GM18499 (cell line): ENCODE data around the gene EYA2.

ENCODE experiments used
- ATAC-seq: cut with Tn5 transposase; IDR thresholded peaks from one replicate; pipeline ENCODE4 v1.9.1; 2021; ENCODE audit warnings: moderate number of reproducible peaks; ENCODE audit not compliant: insufficient read depth, unreplicated experiment

Gene EYA2

DNA sequence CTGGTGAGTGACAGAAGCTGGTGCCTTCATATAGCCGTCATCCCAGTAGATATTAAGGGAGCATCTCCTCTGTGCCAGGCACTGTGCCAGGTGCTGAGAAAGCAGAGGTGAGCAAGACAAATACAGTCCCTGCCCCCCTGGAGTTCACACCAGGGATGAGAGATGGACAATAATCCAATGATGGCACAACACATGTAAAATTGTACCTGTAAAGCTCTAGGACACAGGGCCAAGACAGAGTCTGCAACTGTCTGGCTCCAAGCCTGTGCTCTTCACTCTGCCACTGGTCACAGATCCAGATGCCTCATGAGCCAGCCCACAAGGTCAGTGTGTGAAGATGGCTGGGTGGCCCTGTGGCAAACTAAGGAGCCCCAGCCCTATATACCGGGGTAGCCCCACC is 133.8 kb downstream of the EYA2 start:
- no peak for ATAC-seq

DNA sequence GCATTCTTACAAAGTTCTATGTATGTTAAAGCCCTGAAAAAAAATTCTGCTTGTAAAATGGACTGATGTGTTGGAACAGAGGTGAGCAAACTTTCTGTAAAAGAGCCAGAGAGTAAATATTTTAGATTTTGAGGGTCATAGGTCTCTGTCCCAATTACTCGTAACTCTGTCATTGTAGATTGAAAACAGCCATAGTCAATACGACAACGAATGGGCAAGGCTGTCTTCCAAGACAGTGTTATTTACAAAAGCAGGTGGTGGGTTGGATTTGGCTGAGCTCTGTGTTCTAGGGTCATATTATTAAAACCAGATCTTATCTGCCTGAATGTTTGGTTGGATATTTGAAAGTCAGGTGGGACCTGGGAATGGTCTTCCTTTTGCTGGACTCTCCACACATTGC is 135.2 kb downstream of the EYA2 start:
- no peak for ATAC-seq

DNA sequence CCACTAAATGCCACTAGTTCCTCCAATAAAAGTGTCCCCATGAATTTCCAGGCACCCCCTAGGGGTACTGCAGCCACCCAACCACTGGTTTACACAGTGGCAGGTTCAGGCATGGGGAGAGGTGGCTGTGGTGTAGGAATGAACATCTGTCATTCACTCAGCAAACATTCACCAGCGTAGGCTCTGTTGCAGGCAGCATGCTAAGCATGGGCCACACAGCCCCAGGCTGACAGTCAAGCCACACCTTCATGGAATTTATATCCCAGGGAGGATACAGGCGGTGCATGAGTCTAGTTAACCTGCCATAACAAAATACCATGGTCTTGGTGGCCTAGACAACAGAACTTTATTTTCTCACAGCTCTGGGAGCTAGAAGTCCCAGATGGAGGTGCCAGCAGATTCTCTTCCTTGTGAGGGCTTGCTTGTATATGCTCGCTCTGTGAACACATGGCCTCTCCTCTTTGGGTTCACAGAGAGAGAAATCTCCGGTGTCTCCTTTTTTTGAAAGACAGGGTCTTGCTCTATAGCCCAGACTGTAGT is 135.7 kb downstream of the EYA2 start:
- ATAC-seq: no peak

DNA sequence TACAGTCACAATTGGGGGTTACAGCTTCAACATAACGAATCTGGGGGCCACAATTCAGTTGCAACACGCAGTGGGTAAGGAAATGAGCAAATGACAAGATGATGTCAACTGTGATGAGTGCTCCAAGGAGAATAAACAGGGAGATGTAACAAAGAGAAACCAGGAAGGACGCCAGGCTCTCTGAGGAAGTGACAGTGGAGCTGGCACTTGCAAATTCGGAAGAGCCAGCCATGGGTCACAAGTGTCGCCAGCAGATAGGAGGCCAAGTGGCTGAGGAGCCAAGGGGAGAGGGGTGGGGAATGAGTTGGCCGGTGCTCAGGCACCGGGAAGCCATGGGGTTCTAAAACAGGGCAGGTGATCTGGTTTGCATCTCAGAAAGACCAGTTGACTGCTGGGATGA is 136.4 kb downstream of the EYA2 start:
- no peak for ATAC-seq

DNA sequence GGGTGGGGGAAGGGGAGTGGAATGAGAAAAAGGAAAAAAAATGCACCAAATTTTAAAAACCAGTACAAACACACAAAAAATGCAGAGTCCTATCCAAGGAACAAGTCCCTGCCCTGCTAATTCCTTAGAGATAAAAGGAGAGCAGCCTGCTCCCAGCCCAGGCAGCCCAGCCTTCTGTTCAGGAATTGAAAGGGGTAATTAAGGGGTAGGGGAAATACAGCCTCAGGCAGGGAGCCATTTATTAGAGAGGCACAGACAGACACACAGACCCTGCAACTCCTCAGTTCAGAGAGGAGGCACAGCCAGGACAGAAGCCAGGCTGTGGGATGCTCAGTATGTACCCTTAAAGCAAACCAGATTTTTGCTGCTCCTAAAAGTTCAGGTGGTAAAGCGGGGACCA is 137.2 kb downstream of the EYA2 start:
- no peak for ATAC-seq

DNA sequence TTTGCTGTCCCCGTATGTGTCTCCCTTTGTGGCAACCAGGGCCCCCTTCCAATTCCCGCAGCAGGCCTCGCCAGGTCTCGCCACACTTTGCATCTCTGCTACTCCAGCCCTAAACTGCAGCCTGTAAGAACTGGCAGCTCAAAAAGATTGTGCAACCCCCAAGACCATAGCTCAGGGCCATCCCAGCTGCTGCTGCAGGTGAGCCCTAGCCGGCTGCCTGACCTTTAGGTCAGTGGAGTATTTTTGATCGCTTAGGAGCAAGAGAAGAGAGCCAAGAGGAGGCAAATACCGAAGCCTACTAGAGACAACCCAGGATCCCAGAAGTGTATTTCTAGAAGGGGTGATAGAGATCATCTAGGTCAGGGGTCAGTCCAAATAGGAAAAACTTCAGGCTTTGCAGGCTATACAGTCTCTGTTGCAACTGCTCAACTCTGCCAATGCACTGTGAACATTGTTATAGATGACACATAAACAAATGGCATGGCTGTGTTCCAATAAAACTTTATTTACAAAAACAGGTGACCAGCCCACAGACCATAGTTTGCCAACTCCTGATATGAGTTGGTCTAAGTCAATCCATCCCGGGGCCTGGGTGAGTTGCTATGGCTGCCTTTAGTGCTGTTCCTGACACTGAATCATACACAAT is 138.4 kb downstream of the EYA2 start:
- no peak for ATAC-seq

DNA sequence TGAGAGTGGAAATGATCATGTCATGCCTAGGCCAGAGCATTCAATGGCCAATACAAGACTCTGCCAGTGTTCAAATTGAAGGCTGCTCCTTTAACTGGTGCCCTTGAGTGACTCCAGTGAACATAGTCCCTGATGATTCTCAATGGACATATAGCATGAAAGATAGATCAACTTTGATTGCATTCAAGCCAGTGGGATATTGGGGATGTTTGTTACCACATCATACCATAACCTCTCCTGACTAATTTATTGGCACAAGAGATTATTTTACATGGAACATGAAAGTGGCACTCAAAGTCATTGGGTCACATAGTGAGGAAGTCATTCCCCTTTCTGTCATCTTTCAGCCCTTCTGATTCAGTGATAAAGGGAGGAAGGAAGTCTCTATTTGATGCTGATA is 139.0 kb downstream of the EYA2 start:
- ATAC-seq: no peak

DNA sequence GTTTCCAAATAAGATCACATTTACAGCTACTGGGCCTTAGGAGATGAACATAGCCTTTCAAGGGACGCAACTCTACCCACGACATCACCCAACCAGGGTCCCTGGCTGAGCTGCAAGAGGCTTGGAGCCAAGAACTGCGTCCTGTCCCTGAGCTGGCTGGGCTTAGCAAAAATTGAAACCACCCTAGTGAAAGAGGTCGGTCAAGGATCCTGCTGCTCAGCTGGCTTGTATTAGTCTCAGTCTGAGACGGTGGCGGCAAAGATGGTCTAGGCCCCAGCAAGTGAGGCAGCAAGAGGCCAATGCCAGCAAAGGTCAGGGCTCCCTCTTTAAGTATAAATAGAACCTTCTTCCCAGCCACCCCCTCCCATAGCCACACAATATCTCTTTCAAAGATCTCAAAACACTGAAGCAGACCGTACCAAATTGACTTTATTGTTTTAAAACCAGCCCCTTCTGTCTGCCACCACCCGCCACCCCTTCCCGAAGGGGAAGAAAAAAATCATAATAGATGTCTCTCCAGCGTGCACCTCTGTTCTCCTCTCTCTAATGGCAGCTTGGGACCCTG is 140.5 kb downstream of the EYA2 start:
- no peak for ATAC-seq

DNA sequence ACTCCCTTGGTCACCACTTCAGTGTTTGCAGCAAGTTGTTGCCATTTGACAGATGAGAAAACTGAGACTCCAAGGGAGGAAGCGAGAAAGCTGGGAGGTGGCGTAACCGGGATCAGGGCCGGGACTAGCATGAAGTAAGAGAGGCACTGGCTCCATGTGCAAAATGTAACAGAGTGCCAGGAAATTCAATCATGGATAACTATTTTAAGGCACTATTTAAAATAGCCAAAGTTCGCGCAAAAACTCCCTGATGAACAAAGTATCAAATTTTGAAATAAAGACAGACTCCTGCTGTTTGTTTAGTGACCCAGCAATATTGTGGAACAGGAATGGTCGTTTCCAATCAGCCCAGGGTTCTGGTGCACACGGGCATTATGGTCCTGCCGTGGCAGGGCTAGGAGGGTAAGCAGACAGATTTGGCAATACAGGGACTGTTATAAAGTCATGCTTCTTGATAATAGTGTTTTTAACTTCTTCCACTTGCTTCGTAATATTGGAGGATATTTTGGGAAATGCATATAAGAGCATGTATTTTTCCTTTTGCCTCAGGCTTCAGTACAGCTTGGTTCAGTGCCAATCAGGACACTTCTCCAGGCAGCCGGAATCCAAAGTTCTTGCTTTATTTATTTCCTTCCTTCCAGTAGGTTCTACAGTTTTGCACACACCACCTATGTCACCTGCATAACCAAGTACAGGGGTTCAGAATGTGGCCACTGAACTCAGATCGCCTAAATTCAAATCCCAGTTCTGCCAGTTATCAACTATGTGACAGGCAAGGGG is 141.6 kb downstream of the EYA2 start:
- no peak for ATAC-seq

DNA sequence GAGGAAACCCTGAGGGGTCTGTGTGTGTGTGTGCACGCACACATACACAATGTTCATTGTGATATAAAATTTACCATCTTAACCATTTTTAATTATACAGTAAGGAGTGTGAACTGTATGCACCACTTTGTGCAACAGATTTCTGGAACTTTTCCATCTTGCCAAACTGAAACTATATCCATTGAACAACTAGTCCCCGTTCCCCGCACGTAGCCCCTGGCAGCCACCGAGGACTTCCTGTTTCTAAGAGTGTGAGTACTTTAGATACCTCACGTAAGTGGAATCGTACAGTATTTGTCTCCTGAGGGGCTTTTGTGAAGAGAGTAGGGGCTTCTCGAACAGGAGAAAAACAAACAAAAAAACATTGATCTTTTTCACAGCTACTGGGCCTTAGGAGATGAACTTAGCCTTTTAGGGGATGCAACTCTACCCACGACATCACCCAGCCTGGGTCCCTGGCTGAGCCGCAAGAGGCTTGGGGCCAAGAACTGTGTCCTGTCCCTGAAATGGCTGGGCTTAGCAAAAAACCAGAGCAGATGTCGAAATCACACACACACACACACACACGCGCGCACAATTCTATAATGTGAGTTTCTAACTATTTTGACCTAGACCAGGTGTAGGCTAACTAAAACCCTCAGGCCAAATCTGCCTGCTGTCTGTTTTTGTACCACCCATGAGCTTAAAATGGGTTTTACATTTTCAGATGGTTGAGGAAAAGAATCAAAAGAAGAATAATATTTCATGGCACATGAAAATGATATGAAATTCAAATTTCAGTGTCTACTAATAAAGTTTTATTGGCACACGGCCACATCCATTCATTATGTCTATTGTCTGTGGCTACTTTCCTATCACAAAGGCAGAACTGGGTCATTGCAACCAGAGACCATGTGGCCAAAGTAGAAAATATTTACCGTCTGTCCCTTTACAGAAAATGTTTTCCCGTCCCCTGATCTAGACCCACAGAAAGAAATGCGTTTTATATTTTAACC is 144.2 kb downstream of the EYA2 start:
- no peak for ATAC-seq

DNA sequence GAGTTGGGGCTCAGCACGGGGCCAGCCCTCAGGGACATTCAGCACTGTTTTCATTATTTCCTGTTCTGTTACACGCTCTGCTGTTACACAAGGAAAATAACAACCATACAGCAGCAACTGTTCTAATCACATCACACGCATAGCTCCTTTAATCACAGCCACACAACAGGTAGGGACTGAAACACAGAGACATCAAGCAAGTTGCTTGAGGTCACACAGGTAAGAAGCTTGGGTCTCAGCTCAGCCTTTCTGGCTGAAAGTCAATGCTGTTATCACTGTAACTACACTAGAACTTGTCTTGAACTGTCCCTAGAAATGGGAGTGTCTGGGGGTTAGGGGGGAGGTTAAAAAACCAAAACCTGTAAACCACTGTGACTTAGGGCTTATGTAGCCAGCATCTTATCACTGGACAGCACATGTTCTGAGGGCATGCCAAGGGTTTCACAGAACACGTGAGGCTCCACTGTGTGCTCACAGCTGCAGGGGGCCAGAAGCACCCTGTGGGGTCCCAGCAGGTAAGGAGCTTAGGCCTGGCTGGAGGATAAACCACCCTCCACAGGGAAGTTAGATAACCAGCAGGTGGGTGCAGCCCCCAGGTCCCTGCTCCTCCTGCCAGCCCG is 146.0 kb downstream of the EYA2 start:
- ATAC-seq: no peak

DNA sequence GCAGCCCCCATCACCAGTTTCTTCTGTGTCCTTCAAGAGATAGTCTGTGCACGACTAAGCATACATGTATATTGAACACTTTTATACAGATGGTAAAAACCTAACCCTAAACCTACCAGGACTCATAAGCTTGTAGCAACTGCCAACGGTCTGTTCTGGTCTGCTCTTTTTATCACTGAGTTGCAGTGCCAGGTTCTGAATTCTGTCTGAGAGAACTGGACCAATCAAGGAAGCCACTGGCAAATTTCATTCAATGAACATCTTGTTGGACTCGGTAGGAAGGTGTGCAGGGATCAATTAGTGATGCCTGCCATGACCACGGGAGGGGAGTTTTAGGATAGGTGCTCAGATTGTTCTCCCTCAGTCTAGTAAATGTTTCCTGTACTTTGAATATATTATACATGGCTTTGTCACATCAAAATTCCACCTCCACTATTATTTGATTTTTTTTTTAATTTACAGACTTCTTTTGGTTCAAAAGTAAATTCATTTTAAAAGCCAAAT is 146.8 kb downstream of the EYA2 start:
- ATAC-seq: no peak

DNA sequence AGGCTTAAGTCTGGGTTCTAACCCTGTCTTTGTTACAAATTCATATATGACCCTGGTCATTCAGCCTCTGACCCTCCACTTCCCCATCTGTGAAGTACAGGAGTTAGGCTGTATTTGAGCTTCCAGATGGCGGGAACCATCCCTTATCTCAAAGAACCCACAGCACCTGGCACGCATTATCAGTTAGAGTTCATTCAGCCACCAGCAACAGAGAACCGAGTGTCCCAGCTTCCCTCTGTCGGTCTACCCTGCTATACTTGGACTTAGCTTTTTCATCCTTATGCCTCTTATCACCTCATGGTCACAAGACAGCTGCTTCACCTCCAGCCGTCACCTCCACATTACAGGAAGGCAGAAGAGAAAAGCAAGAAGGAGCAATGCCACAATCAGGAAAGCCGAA is 147.8 kb downstream of the EYA2 start:
- ATAC-seq: no peak

DNA sequence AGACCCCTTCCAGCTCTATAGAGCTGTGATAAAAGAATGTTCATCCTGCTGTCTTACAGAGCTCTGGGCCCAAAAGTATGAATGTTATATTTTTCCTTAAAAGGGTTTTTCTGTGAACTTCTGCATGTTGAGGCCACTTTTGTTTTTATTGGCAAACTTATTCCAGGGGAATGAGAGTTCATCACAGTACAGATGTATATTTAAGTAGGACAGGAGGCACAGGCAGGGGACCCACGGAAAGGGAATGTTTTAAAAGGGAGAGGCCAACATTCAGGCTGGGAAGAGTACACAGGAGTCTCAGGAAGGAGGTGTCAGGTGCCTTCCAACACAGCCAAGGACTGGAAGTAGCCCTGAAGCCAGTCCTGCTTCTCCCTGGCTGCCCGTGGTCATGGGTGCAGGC is 148.4 kb downstream of the EYA2 start:
- ATAC-seq: no peak

DNA sequence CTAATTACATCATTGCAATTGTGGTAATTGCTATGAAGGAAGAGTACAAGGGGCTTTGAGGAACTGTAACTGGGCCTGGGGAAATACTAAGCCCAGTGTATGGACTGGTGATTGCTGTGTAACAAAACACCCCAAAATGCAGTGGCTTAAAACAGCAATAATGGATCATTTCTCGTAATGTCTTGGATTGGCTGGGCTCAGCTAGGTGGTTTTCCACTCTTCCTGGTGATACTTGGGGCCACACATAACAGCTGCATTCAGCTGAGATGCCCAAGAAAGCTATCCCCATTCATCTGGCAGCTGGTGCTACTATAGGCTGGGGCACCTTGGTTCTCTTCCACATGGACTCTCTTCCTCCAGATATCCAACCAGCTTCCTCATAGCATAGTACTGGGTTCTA is 150.3 kb downstream of the EYA2 start:
- ATAC-seq: no peak

DNA sequence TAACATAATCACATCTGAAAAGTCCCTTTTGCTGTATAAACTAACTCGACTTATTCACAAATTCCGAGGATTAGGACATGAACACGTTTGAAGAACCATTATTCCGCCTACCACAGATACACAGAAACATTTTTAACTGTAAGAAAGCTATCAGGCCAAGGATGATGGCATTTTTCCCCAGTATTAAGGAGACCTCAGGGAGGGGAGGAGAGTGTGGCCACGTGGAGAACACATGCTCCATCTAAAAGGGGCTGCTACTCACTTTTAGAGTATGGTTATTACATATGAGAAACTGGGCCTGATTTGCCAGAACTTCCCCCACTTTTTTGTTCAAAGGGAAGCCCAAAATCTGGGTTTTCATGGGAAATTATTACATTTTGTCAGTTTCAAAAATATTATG is 153.4 kb downstream of the EYA2 start:
- no peak for ATAC-seq

DNA sequence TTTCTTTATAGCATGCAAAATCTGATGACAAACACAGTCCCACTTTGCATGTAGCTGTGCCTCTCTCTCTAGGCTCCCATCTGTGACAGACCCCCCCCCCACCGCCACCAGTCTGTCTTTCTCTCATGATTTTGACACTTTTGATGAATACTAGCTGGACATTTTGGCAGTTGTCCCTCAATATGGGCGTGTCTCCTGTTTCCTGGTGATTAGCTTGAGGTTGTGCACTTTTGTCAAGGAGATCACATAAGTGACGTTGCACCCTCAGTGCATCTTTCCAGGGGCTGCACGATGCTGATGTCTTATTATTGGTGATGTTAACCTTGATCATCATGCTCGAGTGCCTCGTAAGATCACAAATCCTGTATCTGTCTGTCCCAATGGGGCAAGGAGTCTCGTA is 155.1 kb downstream of the EYA2 start:
- ATAC-seq: no peak

DNA sequence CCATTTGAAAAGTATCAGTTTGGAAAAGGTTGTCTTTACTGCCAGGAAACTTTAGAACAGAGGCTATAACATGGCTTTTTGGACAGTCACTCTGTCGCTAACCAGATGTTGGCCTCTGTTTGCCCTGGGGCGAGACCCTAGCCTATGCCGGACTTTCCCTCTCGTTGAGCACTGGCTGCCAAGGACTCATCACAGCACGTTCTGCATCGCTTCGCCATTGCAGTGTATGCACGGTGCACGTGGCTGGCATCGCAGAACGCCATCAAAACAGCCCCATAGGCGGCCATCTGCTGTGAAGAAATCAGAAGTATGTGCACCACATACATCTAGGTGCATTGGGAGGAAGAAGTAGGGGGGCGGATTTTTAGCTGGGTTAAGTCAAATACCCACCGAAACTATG is 156.4 kb downstream of the EYA2 start:
- no peak for ATAC-seq

DNA sequence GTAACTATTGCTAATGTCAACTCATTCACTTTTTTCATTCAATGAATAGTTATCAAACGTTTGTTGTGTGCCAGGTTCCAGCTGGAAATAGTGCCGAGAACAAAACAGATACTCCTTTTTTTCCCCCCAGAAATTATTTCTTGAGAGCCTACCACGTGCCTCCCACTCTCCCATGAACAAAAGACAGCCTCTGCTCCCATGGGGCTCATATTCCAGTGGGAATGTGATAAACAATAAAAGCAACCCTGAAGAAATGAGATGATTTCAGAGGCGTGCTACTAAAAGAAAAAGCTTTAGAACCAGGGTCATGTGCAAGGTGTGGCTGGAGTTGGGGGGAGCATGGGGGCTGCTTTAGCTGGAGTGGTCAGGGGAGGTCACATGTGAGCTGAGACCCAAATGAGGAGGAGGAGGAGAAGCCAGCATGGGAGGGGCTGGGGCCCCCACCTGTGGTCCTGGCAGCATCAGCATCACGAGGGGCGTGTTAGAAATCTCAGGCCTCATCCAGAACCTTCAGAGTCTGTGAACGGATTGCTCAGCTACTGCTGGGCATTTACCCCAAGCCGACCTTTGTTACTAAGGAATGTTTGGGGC is 157.4 kb downstream of the EYA2 start:
- no peak for ATAC-seq
